ENCODE measurements around the gene GNAI2.
"Not testable (repeated sequence)": the region's sequence is repeated elsewhere in the genome, so short reads cannot be mapped to it uniquely, and the experiment has no call there.

Gene GNAI2

DNA sequence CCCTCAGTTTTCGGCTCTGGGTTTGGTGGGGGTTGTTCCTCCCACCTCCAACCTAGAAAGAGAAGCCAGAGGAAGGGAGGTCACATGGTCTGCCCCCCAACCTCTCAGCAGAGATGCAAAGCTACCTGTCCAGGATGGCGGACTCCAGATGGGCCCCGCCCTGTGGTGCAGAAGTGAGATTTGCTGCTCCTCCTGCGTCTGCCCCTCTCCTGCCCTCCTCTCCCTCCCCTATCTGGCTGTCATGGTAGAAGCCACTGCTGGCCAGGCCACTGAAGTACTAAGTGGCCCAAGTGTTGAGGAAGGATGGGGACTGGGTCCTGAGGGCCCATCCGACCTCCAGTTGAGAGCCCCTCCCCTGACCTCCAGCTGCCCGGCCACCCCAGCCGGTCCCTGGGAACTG is 30.8 kb downstream of the GNAI2 start:
- DNase-seq, result no peak

DNA sequence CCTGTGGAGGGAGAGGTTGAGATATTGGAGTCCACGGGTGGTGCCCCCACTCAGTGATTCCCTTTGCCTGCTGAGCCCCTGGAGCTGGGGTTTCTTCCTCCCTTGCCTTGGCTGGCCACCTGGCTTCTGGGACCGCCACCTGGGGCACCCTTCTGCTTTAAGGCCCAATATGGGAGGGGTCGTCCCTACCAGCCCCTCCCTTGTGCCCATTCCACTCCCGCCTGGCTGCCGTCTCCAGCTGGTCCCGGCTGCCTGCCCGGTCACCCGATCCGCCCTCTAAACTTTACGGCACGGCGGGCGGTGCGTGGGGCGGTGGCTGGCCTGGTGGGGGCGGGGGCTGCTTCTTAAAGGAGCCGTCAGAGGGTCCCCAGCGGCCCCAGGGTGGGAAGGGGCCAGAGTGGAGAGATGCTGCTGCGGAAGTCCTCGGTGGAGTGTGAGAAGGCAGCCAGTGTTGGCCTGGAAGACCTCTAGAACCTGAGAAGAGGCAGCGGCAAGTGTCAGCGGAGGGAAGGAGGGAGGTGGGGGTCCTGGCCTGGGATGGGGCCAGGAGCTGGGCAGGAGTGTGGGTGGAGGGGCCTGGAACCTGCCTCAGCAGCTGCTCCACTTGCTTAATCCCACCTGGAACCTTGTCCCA is 31.4 kb downstream of the GNAI2 start:
- DNase-seq, result no peak

DNA sequence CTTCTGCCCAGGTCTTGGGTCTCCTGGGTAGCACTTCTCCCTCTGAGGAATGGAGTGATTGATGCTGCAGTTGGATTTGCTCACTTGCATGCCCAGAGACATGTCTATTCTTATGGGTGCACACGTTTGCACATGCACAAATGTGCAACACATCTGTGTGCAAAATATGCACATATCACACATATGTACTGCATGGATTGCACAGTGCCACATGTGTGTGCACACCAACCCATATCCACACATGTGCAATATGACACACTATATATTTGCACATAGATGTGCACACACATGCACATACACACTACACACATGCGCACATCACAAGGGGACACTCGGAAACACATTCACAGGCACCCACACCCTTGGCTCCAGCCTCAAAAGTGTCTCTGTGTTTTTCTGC is 32.3 kb downstream of the GNAI2 start:
- DNase-seq, result no peak

DNA sequence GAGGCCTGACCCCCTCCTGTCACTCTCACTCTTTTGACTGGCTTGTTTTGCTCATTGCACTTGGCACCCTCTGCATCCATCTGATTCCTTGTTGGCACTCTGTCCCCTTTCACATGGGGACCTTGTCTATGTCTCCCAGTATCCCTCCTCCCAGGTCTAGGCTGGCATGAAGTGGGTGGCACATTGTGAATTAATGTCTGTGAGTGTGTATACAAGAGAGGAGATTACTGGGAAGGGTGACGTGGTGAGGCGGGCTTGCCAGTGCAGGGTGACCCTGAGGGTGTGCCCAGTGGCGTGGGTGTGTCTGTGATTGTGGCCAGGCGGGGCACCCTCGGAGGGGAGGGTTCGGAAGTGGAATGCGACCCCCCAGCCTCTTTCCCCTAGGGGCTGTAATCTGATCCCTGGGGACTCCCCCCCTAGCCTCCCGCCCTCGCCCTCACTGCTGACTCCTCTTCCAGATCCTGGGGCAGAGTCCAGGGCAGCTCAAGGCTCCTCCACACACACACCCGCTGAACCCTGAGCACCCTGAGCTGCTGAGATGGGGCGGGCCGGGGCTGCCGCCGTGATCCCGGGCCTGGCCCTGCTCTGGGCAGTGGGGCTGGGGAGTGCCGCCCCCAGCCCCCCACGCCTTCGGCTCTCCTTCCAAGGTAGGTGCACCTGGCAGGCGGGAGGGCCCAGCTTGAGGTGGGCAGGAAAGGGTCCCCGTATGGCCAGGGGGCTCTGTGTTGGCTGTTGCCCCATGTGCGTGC is 32.9 kb downstream of the GNAI2 start, which contains the start of gene SEMA3B:
Gene SEMA3B (plus strand): TSS at position 445 of the 749 bp plus-strand sequence. CDS start 94 bp downstream, at position 539.
- peak; percentile 42 for DNase-seq

DNA sequence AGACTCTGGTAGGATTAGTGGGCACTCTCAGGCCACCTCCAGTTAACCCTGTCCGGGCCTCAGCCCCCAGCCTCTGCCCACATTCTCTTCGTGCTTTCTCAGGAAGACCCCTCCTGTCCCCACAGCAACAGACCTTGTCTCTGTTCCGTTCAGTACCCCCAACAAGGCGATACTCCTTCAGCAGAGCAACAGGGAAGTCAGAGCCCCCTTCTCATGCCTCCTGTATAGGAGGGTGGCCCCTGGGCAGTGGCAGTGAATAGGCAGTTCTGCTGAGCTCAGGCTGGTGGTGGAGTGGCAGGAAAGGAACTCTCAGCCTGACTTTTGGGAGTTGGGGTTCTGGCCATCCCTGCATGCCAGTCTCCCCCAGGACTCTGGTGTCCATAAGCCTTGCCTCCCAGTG is 33.5 kb downstream of the GNAI2 start:
- no peak for DNase-seq

DNA sequence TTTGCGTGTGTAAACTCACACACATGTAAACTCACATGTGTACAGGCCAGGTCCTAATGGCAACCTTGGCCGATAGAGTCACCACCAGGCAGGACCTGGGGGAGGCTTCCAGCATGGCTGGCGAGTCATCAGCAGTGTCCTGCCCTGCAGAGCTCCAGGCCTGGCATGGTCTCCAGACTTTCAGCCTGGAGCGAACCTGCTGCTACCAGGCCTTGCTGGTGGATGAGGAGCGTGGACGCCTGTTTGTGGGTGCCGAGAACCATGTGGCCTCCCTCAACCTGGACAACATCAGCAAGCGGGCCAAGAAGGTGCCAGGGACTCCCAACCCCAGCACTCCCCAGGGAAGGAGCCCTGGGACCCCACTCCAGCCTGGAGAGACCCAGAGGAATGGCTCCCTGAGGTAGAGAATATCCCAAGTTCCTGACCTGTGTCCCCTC is 34.0 kb downstream of the GNAI2 start:
- DNase-seq, result no peak

DNA sequence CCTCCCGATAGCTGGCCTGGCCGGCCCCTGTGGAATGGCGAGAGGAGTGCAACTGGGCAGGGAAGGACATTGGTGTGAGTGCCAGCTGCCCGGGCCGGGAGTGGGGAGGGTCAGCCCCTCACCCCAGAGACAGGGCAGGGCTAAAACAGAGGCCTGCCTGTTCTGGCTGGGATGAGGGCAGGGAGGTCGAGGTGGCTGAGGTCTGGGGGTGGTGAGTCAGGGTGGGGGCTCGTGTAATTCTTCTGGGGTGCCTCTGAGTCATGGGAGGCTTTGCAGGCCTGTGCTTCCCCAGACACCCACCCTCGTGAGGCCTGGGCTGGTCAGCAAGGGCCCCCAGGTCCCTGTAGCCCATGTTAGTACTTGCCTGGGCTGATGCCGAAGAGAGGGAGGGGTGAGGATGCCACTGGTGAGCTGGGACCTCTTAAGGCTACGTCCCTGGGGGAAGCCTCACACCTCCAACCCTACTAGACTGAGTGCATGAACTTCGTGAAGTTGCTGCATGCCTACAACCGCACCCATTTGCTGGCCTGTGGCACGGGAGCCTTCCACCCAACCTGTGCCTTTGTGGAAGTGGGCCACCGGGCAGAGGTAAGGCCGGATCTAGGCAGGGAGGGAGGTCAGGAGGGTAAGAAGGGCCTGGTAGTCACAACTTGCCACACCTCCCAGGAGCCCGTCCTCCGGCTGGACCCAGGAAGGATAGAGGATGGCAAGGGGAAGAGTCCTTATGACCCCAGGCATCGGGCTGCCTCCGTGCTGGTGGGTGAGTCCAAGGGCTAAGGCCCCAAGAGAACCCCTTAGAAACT is 34.6 kb downstream of the GNAI2 start:
- no peak for DNase-seq

DNA sequence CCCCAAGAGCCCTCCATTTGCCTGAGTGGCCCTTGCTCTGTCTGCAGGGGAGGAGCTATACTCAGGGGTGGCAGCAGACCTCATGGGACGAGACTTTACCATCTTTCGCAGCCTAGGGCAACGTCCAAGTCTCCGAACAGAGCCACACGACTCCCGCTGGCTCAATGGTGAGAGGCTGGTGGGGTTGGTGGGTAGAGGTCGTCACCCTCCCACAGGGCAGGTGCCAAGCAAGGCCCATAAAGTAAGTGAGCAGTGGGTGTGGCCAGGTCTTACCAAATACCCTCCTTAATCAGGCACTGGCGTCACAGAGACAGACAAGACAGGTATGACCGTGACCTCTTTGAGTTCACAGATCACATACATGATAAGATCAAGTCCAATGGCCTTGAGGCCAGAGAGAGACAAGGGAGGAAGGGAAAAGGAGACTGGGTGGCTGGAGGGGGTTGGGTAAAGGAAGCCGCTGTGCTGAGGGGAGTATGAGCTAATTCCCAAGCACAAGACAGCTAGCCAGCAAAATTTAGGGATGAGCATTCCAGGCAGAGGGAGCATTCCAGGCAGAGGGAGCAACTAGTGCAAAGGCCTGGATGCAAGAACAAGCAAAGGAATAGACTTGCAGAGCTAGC is 35.4 kb downstream of the GNAI2 start:
- no peak for DNase-seq

DNA sequence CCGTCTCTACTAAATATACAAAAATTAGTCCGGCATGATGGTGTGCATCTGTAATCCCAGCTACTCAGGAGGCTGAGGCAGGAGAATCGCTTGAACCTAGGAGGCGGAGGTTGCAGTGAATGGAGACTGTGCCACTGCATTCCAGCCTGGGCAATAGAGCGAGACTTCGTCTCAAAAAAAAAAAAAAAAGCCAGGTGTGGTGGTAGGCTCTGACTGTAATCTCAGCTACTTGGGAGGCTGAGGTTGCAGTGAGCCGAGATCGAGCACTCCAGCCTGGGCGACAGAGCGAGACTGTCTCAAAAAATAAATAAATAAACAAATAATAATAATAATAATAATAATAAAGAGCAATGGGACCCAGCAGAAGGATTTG is 36.5 kb downstream of the GNAI2 start:
- DNase-seq, result not testable (repeated sequence)

DNA sequence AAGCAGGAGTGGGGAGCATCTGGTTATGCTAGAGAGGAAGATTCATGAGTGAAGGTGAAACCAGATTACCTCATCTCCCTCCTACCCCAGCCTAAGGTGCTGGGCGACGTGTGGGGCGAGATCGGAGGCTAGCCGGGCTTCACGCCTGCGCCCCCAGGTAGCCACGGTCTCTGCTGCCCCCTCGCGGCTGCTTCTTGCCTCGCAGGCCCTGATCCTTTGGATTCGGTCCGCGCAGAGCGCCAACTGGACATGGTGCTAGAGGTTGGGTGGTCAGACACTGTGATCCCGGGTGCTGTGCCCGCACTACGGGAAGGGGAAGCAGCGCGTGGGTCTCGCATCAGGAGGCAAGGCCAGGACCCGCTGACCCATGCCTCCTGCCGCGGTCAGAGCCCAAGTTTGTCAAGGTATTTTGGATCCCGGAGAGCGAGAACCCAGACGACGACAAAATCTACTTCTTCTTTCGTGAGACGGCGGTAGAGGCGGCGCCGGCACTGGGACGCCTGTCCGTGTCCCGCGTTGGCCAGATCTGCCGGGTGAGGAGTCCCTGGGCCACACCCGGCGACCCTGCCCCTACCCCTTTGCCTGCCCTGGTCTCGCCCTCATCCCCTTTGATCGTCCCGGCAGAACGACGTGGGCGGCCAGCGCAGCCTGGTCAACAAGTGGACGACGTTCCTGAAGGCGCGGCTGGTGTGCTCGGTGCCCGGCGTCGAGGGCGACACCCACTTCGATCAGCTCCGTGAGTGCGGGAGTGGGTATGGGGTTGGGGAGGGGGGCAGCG is 37.1 kb downstream of the GNAI2 start:
- DNase-seq, result peak; percentile 88

DNA sequence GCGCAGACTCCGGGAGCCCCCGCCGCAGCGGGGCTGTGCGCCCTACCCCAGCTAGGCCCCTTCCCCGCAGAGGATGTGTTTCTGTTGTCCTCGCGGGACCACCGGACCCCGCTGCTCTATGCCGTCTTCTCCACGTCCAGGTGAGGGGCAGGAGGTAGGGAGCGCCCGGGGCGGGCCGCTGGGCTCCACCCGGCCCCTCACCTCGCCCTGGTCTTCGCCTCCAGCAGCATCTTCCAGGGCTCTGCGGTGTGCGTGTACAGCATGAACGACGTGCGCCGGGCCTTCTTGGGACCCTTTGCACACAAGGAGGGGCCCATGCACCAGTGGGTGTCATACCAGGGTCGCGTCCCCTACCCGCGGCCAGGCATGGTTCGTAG is 37.7 kb downstream of the GNAI2 start:
- DNase-seq, result no peak

DNA sequence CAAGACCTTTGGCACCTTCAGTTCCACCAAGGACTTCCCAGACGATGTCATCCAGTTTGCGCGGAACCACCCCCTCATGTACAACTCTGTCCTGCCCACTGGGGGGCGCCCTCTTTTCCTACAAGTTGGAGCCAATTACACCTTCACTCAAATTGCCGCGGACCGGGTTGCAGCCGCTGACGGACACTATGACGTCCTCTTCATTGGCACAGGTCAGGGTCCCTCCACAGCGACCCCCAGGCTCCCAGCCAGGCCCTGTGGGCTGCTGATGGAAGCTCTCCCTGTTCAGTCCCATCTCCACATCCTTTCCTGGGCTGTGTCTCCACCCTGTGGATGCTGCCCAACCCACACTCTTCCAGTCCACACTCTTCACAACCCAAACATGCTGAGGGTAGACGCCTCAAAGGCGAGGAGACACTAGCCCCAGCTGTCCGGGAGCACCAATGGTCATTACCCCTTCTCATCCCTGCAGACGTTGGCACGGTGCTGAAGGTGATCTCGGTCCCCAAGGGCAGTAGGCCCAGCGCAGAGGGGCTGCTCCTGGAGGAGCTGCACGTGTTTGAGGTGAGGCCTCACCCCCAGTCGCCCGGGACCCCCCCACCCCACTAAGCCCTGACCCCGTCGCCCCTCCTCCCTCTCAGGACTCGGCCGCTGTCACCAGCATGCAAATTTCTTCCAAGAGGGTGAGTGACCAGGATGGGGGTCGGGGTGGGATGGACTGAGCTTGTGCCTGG is 38.5 kb downstream of the GNAI2 start:
- DNase-seq, result peak; percentile 89

DNA sequence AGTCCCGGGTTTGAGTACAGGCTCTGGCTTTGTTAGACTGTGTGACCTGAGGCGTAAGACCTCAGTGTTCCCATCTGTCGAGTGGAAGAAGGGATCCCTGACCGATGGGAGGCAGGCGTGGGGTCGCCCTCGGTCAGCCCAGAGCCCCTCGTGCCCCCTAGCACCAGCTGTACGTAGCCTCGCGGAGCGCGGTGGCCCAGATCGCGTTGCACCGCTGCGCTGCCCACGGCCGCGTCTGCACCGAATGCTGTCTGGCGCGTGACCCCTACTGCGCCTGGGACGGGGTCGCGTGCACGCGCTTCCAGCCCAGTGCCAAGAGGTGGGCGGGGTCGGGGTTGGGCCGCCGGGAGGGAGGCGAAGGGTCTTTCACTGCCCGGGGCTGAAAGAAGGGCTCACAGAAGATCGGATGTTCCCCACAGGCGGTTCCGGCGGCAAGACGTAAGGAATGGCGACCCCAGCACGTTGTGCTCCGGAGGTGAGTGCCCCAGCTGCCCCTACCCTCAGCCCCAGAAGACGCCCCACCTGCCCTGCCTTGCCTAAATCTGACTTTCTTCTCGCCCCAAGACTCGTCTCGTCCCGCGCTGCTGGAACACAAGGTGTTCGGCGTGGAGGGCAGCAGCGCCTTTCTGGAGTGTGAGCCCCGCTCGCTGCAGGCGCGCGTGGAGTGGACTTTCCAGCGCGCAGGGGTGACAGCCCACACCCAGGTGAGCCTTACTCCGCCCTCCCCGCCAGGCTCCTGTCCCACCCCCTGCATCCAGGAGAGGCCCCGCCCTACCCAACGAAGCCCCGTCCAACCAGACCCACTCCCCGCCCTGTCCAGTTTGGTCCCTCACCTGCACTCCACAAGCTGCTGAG is 39.4 kb downstream of the GNAI2 start:
- DNase-seq, result no peak

DNA sequence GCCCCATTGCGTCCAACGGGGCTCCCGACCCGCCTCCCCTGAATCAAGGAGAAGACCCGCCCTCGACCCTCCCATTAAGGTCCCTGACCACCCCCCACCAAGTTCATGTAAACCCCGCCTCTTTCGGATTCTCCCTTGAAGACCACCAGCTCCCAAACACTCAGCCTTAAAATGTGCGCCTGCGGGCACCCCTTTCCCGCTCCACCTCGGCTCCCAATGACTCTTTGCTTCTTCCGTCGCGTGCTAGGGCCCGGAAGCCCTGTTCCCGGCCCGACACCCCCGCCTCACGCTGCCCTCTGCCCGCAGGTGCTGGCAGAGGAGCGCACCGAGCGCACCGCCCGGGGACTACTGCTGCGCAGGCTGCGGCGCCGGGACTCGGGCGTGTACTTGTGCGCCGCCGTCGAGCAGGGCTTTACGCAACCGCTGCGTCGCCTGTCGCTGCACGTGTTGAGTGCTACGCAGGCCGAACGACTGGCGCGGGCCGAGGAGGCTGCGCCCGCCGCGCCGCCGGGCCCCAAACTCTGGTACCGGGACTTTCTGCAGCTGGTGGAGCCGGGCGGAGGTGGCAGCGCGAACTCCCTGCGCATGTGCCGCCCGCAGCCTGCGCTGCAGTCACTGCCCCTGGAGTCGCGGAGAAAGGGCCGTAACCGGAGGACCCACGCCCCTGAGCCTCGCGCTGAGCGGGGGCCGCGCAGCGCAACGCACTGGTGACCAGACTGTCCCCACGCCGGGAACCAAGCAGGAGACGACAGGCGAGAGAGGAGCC is 40.2 kb downstream of the GNAI2 start:
- peak; percentile 61 for DNase-seq

DNA sequence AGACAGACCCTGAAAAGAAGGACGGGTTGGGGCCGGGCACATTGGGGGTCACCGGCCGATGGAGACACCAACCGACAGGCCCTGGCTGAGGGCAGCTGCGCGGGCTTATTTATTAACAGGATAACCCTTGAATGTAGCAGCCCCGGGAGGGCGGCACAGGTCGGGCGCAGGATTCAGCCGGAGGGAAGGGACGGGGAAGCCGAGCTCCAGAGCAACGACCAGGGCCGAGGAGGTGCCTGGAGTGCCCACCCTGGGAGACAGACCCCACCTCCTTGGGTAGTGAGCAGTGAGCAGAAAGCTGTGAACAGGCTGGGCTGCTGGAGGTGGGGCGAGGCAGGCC is 40.7 kb downstream of the GNAI2 start:
- no peak for DNase-seq

DNA sequence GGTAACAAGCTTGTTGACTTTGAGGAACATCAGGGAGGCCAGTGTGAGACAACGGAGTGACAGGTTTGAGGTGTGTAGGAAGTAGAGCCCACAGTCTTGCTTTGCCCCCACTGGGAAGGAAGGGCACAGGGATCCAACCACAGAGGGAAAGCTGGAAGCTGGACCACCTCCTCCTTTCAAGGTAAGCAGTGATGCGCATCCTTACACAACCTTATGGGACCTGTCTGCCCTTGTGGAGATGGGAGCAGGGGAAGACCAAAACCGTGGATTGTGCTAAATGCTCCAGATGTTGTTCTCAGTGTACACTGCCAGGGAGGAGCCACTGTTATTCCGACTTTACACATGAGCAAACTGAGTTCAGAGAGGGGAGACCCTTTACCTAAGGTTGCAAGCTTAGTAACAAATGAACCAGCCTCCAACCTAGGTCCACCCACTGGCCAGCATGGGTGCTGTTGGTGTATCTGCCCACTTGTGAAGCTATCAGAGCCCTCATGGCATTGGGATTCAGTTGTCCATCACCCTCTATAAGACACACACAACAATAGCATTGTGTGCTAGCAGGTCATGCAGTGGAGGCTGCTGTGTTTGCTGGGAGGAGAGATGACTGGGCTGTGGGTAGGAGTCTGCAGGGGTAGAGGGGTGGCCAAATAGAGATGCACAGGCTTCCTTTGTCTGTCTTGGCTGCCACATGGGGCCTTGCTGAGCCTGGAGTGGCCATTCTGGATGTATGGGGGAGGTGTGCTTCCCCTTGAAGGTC is 42.3 kb downstream of the GNAI2 start:
- no peak for DNase-seq

DNA sequence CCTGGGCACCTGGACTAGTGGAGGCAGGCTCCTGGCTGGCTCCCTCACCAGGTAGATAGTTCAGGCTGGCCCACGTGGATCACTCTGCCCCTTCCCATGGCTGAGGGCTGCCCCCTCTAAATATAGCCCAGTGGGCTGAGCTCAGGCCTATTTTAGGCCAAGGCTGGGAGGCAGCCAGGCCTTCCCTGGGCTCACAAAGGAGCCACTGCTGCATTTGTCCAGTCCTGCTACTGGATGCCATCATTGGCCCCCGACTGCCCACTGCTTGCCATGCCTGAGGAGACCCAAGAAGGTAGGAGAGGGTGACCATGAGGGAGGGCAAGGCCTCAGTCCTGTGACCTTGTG is 42.8 kb downstream of the GNAI2 start, which contains the start of gene LSMEM2:
Gene LSMEM2 (plus strand): TSS at position 208 of the 345 bp plus-strand sequence. CDS start 27 bp downstream, at position 235.
- no peak for DNase-seq

DNA sequence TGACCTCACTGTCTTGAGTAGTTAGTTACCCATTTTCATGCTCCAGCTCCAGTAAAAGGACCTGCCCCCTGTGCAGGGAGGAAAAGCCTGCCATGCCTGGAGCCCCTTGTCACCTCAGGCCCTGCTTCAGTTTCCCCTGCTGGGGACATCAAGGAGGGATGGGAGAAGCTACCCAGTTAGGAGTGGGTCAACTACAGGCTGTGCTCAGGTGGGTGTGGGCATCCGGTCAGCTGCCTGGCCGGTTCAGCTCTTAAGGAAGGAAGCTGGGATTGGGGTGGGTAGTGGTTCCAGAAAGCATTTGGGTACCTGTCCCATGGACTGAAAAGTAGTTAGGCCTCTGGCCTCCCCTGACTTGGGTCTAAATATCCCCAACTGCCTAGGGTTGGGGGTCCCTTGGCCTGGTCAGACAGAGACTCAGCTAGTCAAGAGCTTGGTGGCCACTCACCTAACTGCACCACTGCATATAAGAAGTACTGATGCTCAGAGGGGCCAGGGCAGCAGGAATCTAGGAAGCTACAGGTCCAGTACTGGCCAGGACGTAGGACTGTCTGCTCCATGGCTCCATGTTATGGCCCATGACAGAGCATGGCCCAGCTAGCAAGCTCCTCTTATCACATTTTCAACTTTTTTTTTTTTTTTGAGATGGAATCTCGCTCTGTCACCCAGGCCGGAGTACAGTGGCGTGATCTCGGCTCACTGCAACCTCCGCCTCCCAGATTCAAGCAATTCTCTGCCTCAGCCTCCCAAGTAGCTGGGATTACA is 43.4 kb downstream of the GNAI2 start:
- DNase-seq, result no peak

DNA sequence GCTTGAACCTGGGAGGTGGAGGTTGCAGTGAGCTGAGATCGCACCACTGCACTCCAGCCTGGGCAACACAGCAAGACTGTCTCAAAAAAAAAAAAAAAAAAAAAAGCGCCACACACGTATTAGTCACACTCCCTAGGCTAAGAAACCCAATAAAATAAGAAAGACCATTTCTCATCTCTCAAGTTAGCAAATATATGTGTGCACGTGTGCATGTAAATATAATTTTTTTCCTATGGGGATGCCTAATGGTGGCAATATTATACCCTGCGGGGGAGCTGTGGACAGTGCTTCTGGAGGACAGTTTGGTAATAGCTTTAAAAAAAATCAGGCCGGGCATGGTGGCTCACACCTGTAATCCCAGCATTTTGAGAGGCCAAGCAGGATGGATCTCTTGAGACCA is 48.1 kb downstream of the GNAI2 start:
- DNase-seq, result not testable (repeated sequence)

All from hematopoietic multipotent progenitor cell treated with erythropoietin and hydrocortisone succinate and interleukin-3 and kit ligand, for 6 days (in vitro differentiated cells).